Vagina (tissue), 2 donors: ENCODE results near the gene ABCA13. TPM values are rescaled to one million over a fixed set of nuclear protein-coding genes. Genes with fewer than 3 reads are reported as not detected.

Experiments used
- DNase-seq, 2 donors: peaks; one replicate each; pipeline ENCODE4 v3.0.0-alpha.2; 2017; ENCODE audit errors: extremely low spot score in 2 of 2
- H3K27ac ChIP-seq: fragments of 200-600 bp; sonication (generic); one replicate; pipeline ENCODE4 v1.5.1; 2019
- H3K27me3 ChIP-seq: fragments of 200-600 bp; sonication (generic); one replicate; pipeline ENCODE4 v1.5.1; 2019
- H3K36me3 ChIP-seq, 2 donors: fragments of 200-600 bp; sonication (generic); one replicate each; pipeline ENCODE4 v1.5.1; 2017 to 2019
- H3K4me1 ChIP-seq: fragments of 200-600 bp; sonication (generic); one replicate; pipeline ENCODE4 v1.5.1; 2019
- H3K4me3 ChIP-seq, 2 donors: fragments of 200-600 bp; sonication (generic); 1 replicate in 1 of 2; 2 replicates in 1 of 2; pipeline ENCODE4 v1.5.1; 2016 to 2019
- H3K9me3 ChIP-seq: fragments of 200-600 bp; sonication (generic); one replicate; pipeline ENCODE4 v1.5.1; 2019
- CTCF ChIP-seq, 3 experiments: fragments of 450-650 bp in 2 of 3; fragments of 200-600 bp in 1 of 3; sonication (generic) in 1 of 3; IDR thresholded peaks; one replicate each; pipeline ENCODE4 v1.5.1; 2017 to 2019; ENCODE audit warnings: antibody characterized with exemption in 3 of 3, mild to moderate bottlenecking in 2 of 3, moderate library complexity in 2 of 3
- POLR2A ChIP-seq, 2 donors: fragments of 450-650 bp; IDR thresholded peaks; one replicate each; pipeline ENCODE4 v1.6.1; 2017; ENCODE audit warnings: antibody characterized with exemption in 2 of 2, mild to moderate bottlenecking in 2 of 2, moderate library complexity in 2 of 2
- POLR2AphosphoS5 ChIP-seq, 2 donors: sonication (generic); formaldehyde crosslinking; IDR thresholded peaks; one replicate each; pipeline ENCODE4 v1.9.0; 2017; ENCODE audit warnings: antibody characterized with exemption in 2 of 2, mild to moderate bottlenecking in 2 of 2, low read depth in 1 of 2; ENCODE audit not compliant: insufficient read depth in 1 of 2
- intact Hi-C: fragments of 100-400 bp; cut with DNase I; formaldehyde crosslinking; loops from one replicate; pipeline ENCODE4 v1.15.1; 2023
- total RNA-seq: library from RNA; depleted of rRNA; stranded (reverse); fragments of >200 nt; gene quantifications from one replicate; pipeline ENCODE4 v1.2.3, GENCODE V29; 2016

ABCA13 gene
- total RNA-seq, 1 donor from 2014 or later = under 0.01 TPM

- no peak overlapping the region for H3K27ac ChIP-seq
- H3K4me3 ChIP-seq = no peak overlapping the region
- intact Hi-C loops = loop anchor here (5.0 kb wide), 1 partner anchor 846 kb away; no protein-coding TSS in a partner anchor
- no peak for DNase-seq
- no peaks in the 10 kb centered on the region for H3K27me3 ChIP-seq
- no peaks in the 10 kb centered on the region for H3K9me3 ChIP-seq
- H3K4me1 ChIP-seq = no peaks in the 10 kb centered on the region
- no peaks in the 10 kb centered on the region for H3K36me3 ChIP-seq
- TF ChIP-seq POLR2A (IDR thresholded peaks at IDR 0.05) (no peak), CTCF (IDR thresholded peaks at IDR 0.05) (no peak), POLR2AphosphoS5 (IDR thresholded peaks at IDR 0.05; ENCODE audit: insufficient read depth in 1 of 2, low read depth in 1 of 2) (no peak)
Observed at GRCh38 chr7:48525736-48526732, 354.8 kb downstream of the ABCA13 start.

GRCh38 chr7:48528646-48529045, 357.4 kb downstream of the ABCA13 start:
- H3K9me3 ChIP-seq = no peaks in the 10 kb centered on the region
- H3K4me1 ChIP-seq = no peaks in the 10 kb centered on the region
- intact Hi-C loops = loop anchor here (5.0 kb wide), 1 partner anchor 844 kb away; no protein-coding TSS in a partner anchor
- TF ChIP-seq CTCF (IDR thresholded peaks at IDR 0.05) (no peak), POLR2AphosphoS5 (IDR thresholded peaks at IDR 0.05; ENCODE audit: insufficient read depth in 1 of 2, low read depth in 1 of 2) (no peak), POLR2A (IDR thresholded peaks at IDR 0.05) (no peak)
- H3K27ac ChIP-seq = no peak overlapping the region
- DNase-seq = no peak
- no peak overlapping the region for H3K4me3 ChIP-seq
- no peaks in the 10 kb centered on the region for H3K36me3 ChIP-seq
- no peaks in the 10 kb centered on the region for H3K27me3 ChIP-seq

- no peaks in the 10 kb centered on the region for H3K4me1 ChIP-seq
- TF ChIP-seq POLR2A (IDR thresholded peaks at IDR 0.05) (no peak), CTCF (IDR thresholded peaks at IDR 0.05) (no peak), POLR2AphosphoS5 (IDR thresholded peaks at IDR 0.05; ENCODE audit: insufficient read depth in 1 of 2, low read depth in 1 of 2) (no peak)
- H3K27ac ChIP-seq = no peak overlapping the region
- DNase-seq = no peak
- intact Hi-C loops = no loop called here
- no peaks in the 10 kb centered on the region for H3K27me3 ChIP-seq
- H3K9me3 ChIP-seq = no peaks in the 10 kb centered on the region
- H3K36me3 ChIP-seq = no peaks in the 10 kb centered on the region
- H3K4me3 ChIP-seq = no peak overlapping the region
Observed at GRCh38 chr7:48537561-48537960, 366.3 kb downstream of the ABCA13 start.

- Histone ChIP-seq H3K36me3 (no peaks in the 10 kb centered on the region), H3K27ac (no peak overlapping the region), H3K4me1 (no peaks in the 10 kb centered on the region), H3K27me3 (no peaks in the 10 kb centered on the region), H3K4me3 (no peak overlapping the region), H3K9me3 (no peaks in the 10 kb centered on the region)
- TF ChIP-seq POLR2A (IDR thresholded peaks at IDR 0.05) = no peak
- no peak for TF ChIP-seq CTCF (IDR thresholded peaks at IDR 0.05)
- TF ChIP-seq POLR2AphosphoS5 (IDR thresholded peaks at IDR 0.05; ENCODE audit: insufficient read depth in 1 of 2, low read depth in 1 of 2) = no peak
- intact Hi-C loops = no loop called here
- no peak for DNase-seq
Observed at GRCh38 chr7:48540746-48541145, 369.5 kb downstream of the ABCA13 start.

- no peak overlapping the region for H3K4me3 ChIP-seq
- H3K9me3 ChIP-seq = no peaks in the 10 kb centered on the region
- no peaks in the 10 kb centered on the region for H3K4me1 ChIP-seq
- H3K27ac ChIP-seq = no peak overlapping the region
- peak in 1 of 2 donors; percentile 78 for TF ChIP-seq POLR2AphosphoS5 (IDR thresholded peaks at IDR 0.05; ENCODE audit: insufficient read depth in 1 of 2, low read depth in 1 of 2)
- TF ChIP-seq CTCF (IDR thresholded peaks at IDR 0.05) = no peak
- H3K36me3 ChIP-seq = no peaks in the 10 kb centered on the region
- H3K27me3 ChIP-seq = no peaks in the 10 kb centered on the region
- intact Hi-C loops = no loop called here
- no peak for DNase-seq
Observed at GRCh38 chr7:48548667-48549066, 377.4 kb downstream of the ABCA13 start.
